Keratinocyte (primary cell): ENCODE measurements around the gene NCBP3. TPM values are rescaled to one million over a fixed set of nuclear protein-coding genes. Genes with fewer than 3 reads are reported as not detected.

ENCODE experiments used
- DNase-seq: peaks from one replicate; pipeline ENCODE4 v3.0.0-alpha.2; 2011; ENCODE audit warnings: low read depth, missing footprints, low spot score
- FAIRE-seq: peaks from 2 replicates; lab custom pipeline; 2011; peaks lifted over from hg19 to GRCh38; lab: Jason Lieb, UNC
- H2AFZ ChIP-seq: 2 replicates; pipeline ENCODE4 v1.6.0; 2012; ENCODE audit warnings: low read length, control low read depth, inconsistent platforms; ENCODE audit not compliant: control insufficient read depth
- H3K27ac ChIP-seq: 2 replicates; pipeline ENCODE4 v1.5.1; 2011; ENCODE audit warnings: low read length; ENCODE audit not compliant: control insufficient read depth, insufficient read depth
- H3K27me3 ChIP-seq: 3 replicates; pipeline ENCODE4 v1.6.0; 2011; ENCODE audit warnings: low read length; ENCODE audit not compliant: control insufficient read depth, insufficient read depth; ENCODE audit errors: extremely low read depth
- H3K36me3 ChIP-seq, 2 experiments: 2 replicates in 1 of 2; 3 replicates in 1 of 2; pipeline ENCODE4 v1.5.1; 2011; ENCODE audit warnings: low read length in 2 of 2, mild to moderate bottlenecking in 1 of 2; ENCODE audit not compliant: control insufficient read depth in 2 of 2, insufficient read depth in 2 of 2; ENCODE audit errors: extremely low read depth in 1 of 2
- H3K4me1 ChIP-seq: 3 replicates; pipeline ENCODE4 v1.5.1; 2011; ENCODE audit warnings: low read length; ENCODE audit not compliant: control insufficient read depth, insufficient read depth; ENCODE audit errors: extremely low read depth
- H3K4me2 ChIP-seq: 3 replicates; pipeline ENCODE4 v1.6.0; 2011; ENCODE audit warnings: low read depth, low read length; ENCODE audit not compliant: control insufficient read depth, insufficient read depth; ENCODE audit errors: extremely low read depth
- H3K4me3 ChIP-seq, 3 experiments: fragments of 200-600 bp in 1 of 3; sonication (generic) in 1 of 3; 2 replicates in 2 of 3; 3 replicates in 1 of 3; pipeline ENCODE4 v1.5.1; 2011 to 2016; ENCODE audit warnings: low read length in 3 of 3, mild to moderate bottlenecking in 3 of 3, control low read depth in 2 of 3, inconsistent platforms in 1 of 3, low read depth in 1 of 3, mixed read lengths in 1 of 3, mixed run types in 1 of 3, moderate library complexity in 1 of 3; ENCODE audit not compliant: control insufficient read depth in 2 of 3, insufficient read depth in 2 of 3; ENCODE audit errors: extremely low read depth in 1 of 3
- H3K79me2 ChIP-seq: 2 replicates; pipeline ENCODE4 v1.6.0; 2012; ENCODE audit warnings: low read length; ENCODE audit not compliant: control insufficient read depth, insufficient read depth
- H3K9ac ChIP-seq: 3 replicates; pipeline ENCODE4 v1.6.0; 2011; ENCODE audit warnings: low read length; ENCODE audit not compliant: control insufficient read depth, insufficient read depth; ENCODE audit errors: extremely low read depth
- H3K9me1 ChIP-seq: 3 replicates; pipeline ENCODE4 v1.6.0; 2011; ENCODE audit warnings: low read length; ENCODE audit not compliant: control insufficient read depth, insufficient read depth; ENCODE audit errors: extremely low read depth
- H3K9me3 ChIP-seq: 2 replicates; pipeline ENCODE4 v1.5.1; 2012; ENCODE audit warnings: low read depth, low read length; ENCODE audit not compliant: control insufficient read depth
- H4K20me1 ChIP-seq: 3 replicates; pipeline ENCODE4 v1.6.0; 2011; ENCODE audit warnings: low read length; ENCODE audit not compliant: control insufficient read depth, insufficient read depth; ENCODE audit errors: extremely low read depth
- EZH2 ChIP-seq: IDR thresholded peaks from one replicate; pipeline ENCODE4 v1.6.1; 2012; ENCODE audit warnings: inconsistent platforms, mild to moderate bottlenecking, low read length, moderate library complexity
- dilution Hi-C: fragments of 300-500 bp; cut with MboI; formaldehyde crosslinking; loops from one replicate; pipeline ENCODE4 v1.7.0; 2020; ENCODE audit warnings: low sequenced_read_pairs; ENCODE audit not compliant: extremely low pct_ligation_motif_present
- polyA minus RNA-seq, 3 experiments: library from RNA; depleted of rRNA, polyadenylated mRNA; stranded (reverse); fragments of >200 nt; gene quantifications; 1 replicate in 1 of 3; 2 replicates in 1 of 3; 3 replicates in 1 of 3; pipeline ENCODE4 v1.2.3, GENCODE V29; 2011
- polyA plus RNA-seq, 5 experiments: library from polyadenylated mRNA; depleted of rRNA in 3 of 5; stranded (reverse) in 3 of 5; stranded (forward) in 1 of 5; unstranded in 1 of 5; fragments of >200 nt; gene quantifications; 1 replicate in 1 of 5; 2 replicates in 3 of 5; 3 replicates in 1 of 5; pipeline versions ENCODE4 v1.2.1 to v1.2.3, GENCODE V29; 2011 to 2012; ENCODE audit warnings: missing spikeins in 2 of 5, low read depth in 1 of 5, low replicate concordance in 1 of 5
- TF ChIP-seq, protein P1 (sequence below), 3 experiments: IDR thresholded peaks in 1 of 3; conservative IDR thresholded peaks in 1 of 3; optimal IDR thresholded peaks in 1 of 3; 2 replicates in 2 of 3; 3 replicates in 1 of 3; pipeline versions ENCODE3 to v1.5.1; 2011; ENCODE audit warnings: low read length in 3 of 3, mild to moderate bottlenecking in 3 of 3, moderate library complexity in 2 of 3, control low read depth in 1 of 3, inconsistent platforms in 1 of 3; ENCODE audit not compliant: insufficient read depth in 2 of 3; ENCODE audit errors: extremely low read depth in 1 of 3

NCBP3 gene, protein sequence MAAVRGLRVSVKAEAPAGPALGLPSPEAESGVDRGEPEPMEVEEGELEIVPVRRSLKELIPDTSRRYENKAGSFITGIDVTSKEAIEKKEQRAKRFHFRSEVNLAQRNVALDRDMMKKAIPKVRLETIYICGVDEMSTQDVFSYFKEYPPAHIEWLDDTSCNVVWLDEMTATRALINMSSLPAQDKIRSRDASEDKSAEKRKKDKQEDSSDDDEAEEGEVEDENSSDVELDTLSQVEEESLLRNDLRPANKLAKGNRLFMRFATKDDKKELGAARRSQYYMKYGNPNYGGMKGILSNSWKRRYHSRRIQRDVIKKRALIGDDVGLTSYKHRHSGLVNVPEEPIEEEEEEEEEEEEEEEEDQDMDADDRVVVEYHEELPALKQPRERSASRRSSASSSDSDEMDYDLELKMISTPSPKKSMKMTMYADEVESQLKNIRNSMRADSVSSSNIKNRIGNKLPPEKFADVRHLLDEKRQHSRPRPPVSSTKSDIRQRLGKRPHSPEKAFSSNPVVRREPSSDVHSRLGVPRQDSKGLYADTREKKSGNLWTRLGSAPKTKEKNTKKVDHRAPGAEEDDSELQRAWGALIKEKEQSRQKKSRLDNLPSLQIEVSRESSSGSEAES
- polyA plus RNA-seq (13.9 to 22.1 TPM (median 16.8 TPM) in 3 replicates), polyA minus RNA-seq (4.7 to 21.6 TPM (median 6.7 TPM) in 3 replicates)
- polyA plus RNA-seq (2011; ENCODE audit: low read depth), result 35.7 TPM
- polyA plus RNA-seq (2011; cell fraction: cytosol; rRNA removed), result 7.0 and 8.2 TPM in 2 replicates
- polyA plus RNA-seq (2011; cell fraction: nucleus; rRNA removed), result 31.3 and 39.0 TPM in 2 replicates
- 18.0 and 25.3 TPM in 2 replicates for polyA plus RNA-seq (2012; ENCODE audit: low replicate concordance)
- 3.6 TPM for polyA minus RNA-seq (2011; cell fraction: cytosol; rRNA and poly(A)+ RNA removed)
- 10.8 and 16.8 TPM in 2 replicates for polyA minus RNA-seq (2011; cell fraction: nucleus; rRNA and poly(A)+ RNA removed)

DNA sequence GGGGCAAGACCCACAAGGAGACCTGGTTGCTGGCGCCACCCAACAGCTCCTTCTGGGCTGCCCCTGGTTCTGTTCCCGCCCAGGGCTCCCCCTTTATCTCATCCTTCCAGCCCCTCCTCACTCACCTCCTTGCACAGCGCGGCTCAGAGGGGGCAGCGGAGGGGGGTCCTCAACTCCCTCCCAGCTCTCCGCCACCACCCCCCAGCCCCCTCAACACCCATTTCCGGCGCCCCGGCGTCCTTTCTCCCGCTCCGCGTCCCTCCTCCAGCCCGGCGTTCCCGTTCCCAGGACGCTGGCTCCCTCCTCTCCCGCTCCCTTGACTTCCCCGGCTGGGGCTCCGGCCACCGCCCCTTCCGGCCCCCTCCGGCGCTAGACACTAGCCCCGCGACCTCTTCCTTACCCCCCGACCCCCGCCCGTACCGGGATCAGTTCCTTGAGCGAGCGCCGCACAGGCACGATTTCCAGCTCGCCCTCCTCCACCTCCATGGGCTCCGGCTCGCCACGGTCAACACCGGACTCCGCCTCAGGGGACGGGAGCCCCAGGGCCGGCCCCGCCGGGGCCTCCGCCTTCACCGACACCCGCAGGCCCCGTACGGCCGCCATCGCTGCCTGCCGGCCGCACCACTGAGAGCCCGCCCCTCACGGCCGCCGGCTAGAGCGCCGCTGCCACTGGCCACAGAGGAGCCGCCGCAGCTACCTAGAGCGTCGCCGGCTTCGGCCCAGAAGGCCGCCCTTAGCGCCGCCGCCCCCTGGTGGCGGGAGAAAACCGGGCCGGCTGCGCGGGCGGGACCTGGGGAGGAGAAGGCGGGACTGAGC is at the start of gene NCBP3:
TSS of gene NCBP3 (minus strand) at position 626 of the 816 bp plus-strand sequence. CDS start at position 603, 23 bp downstream.
- TF ChIP-seq, protein P1, sequence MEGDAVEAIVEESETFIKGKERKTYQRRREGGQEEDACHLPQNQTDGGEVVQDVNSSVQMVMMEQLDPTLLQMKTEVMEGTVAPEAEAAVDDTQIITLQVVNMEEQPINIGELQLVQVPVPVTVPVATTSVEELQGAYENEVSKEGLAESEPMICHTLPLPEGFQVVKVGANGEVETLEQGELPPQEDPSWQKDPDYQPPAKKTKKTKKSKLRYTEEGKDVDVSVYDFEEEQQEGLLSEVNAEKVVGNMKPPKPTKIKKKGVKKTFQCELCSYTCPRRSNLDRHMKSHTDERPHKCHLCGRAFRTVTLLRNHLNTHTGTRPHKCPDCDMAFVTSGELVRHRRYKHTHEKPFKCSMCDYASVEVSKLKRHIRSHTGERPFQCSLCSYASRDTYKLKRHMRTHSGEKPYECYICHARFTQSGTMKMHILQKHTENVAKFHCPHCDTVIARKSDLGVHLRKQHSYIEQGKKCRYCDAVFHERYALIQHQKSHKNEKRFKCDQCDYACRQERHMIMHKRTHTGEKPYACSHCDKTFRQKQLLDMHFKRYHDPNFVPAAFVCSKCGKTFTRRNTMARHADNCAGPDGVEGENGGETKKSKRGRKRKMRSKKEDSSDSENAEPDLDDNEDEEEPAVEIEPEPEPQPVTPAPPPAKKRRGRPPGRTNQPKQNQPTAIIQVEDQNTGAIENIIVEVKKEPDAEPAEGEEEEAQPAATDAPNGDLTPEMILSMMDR (optimal IDR thresholded peaks at IDR 0.05 in 1 of 3, IDR thresholded peaks at IDR 0.05 in 1 of 3, conservative IDR thresholded peaks at IDR 0.05 in 1 of 3; ENCODE audit: extremely low read depth in 1 of 3, insufficient read depth in 2 of 3, low read length in 3 of 3), result peak; percentile 66 to 91 (median 84)
- TF ChIP-seq EZH2, result no peak
- peaks cover 4% of the 10 kb centered on the region for H4K20me1 ChIP-seq
- peak within 1 kb of the TSS; percentile 86 for H2AFZ ChIP-seq
- H3K9me3 ChIP-seq, result no peaks in the 10 kb centered on the region
- dilution Hi-C loops, result no loop called here
- H3K9ac ChIP-seq, result peak within 1 kb of the TSS; percentile 91
- DNase-seq (peak; percentile 73), FAIRE-seq (no peak)
- H3K9me1 ChIP-seq, result no peaks in the 10 kb centered on the region
- peaks cover 9% of the 10 kb centered on the region for H3K4me1 ChIP-seq
- H3K27ac ChIP-seq, result peak within 1 kb of the TSS; percentile 77
- H3K4me2 ChIP-seq, result peak within 1 kb of the TSS; percentile 91
- H3K36me3 ChIP-seq, result peaks cover 3 to 4% of the 10 kb centered on the region in 2 experiments
- H3K27me3 ChIP-seq, result no peaks in the 10 kb centered on the region
- peak within 1 kb of the TSS; percentile 87 to 99 (median 87) for H3K4me3 ChIP-seq
- peaks cover 45% of the 10 kb centered on the region for H3K79me2 ChIP-seq

DNA sequence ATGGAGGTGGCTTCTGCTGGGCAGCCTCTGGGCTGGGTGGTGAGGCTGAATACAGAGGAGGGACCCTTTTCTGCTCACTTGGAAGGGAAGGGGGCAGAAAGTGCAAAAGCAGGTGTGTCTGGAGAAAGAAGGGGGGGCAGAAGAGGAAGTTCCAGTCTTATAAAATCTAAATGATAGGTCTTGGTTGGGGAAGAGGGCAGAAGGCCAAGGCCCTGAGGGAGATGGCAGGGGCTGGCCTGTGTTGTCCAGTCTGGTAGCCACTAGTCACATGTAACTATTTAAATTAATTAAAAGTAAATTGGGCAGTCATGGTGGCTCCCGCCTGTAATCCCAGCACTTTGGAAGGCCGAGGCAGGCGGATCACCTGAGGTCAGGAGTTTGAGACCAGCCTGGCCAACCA is 49.3 kb upstream of the NCBP3 start:
- TF ChIP-seq, protein P1 (optimal IDR thresholded peaks at IDR 0.05 in 1 of 3, IDR thresholded peaks at IDR 0.05 in 1 of 3, conservative IDR thresholded peaks at IDR 0.05 in 1 of 3; ENCODE audit: extremely low read depth in 1 of 3, insufficient read depth in 2 of 3, low read length in 3 of 3), result no peak
- TF ChIP-seq EZH2, result no peak
- no peak overlapping the region for H3K4me3 ChIP-seq
- no peaks in the 10 kb centered on the region for H3K9me1 ChIP-seq
- FAIRE-seq (no peak), DNase-seq (no peak)
- H3K27ac ChIP-seq, result no peak overlapping the region
- H3K9me3 ChIP-seq, result no peaks in the 10 kb centered on the region
- no peaks in the 10 kb centered on the region for H4K20me1 ChIP-seq
- dilution Hi-C loops, result no loop called here
- H3K36me3 ChIP-seq, result no peaks in the 10 kb centered on the region
- no peaks in the 10 kb centered on the region for H3K79me2 ChIP-seq
- H3K9ac ChIP-seq, result no peak overlapping the region
- peaks cover 25% of the 10 kb centered on the region for H3K4me1 ChIP-seq
- no peaks in the 10 kb centered on the region for H3K27me3 ChIP-seq
- no peak overlapping the region for H2AFZ ChIP-seq
- H3K4me2 ChIP-seq, result no peak overlapping the region
